Neural cell (in vitro differentiated cells): ENCODE data around the gene SBNO1.

Experiments used
- EP300 ChIP-seq: fragments of 450-650 bp; conservative IDR thresholded peaks from 2 replicates; pipeline ENCODE4 v1.6.1; 2014; ENCODE audit warnings: antibody characterized with exemption, mild to moderate bottlenecking, moderate library complexity; ENCODE audit not compliant: poor library complexity, severe bottlenecking
- EZH2 ChIP-seq: fragments of 200-600, 300-800 bp; shearing (Covaris generic), sonication (generic); IDR thresholded peaks from 2 replicates; pipeline ENCODE4 v1.6.1; 2014; ENCODE audit warnings: antibody characterized with exemption, low read length, borderline replicate concordance, mild to moderate bottlenecking; ENCODE audit not compliant: insufficient read depth, poor library complexity, severe bottlenecking
- POLR2AphosphoS5 ChIP-seq: IDR thresholded peaks from 2 replicates; pipeline ENCODE4 v1.6.1; 2012
- RAD21 ChIP-seq: fragments of 450-650 bp; conservative IDR thresholded peaks from 2 replicates; pipeline ENCODE4 v1.6.1; 2014; ENCODE audit warnings: antibody characterized with exemption, mild to moderate bottlenecking, moderate library complexity
- SMC3 ChIP-seq: fragments of 450-650 bp; conservative IDR thresholded peaks from 2 replicates; pipeline ENCODE4 v1.6.1; 2014; ENCODE audit warnings: antibody characterized with exemption, mild to moderate bottlenecking, moderate library complexity; ENCODE audit not compliant: poor library complexity
- TAF1 ChIP-seq: IDR thresholded peaks from 2 replicates; pipeline ENCODE4 v1.6.1; 2012; ENCODE audit warnings: low read depth
- TF ChIP-seq, protein P1 (sequence below): fragments of 450-650 bp; IDR thresholded peaks from 2 replicates; pipeline ENCODE4 v1.5.1; 2014; ENCODE audit warnings: antibody characterized with exemption, mild to moderate bottlenecking, moderate library complexity; ENCODE audit not compliant: poor library complexity, severe bottlenecking
- TF ChIP-seq, protein P2 (sequence below): IDR thresholded peaks from 2 replicates; pipeline ENCODE4 v1.6.1; 2012; ENCODE audit warnings: borderline replicate concordance

DNA sequence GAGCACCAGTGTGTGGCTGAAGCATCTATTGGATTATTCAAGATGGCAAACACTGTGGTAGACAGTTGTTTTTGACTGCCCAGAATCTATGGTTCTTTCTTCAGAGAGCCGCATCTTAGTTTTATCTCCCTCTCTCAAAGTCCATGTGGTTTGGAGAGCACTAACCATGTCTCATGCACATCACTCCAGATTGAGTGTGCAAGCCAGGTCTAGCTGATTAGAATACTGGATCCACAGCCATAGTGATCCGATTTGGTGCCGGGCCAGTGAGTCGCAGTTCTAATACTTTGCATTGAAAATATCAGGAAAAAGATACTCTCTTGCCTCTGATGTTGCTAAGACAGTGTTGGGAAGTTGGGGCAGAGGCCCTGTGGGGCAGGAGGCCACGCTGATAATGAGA lies 4.6 kb upstream of the SBNO1 start:
- TF ChIP-seq, protein P1, sequence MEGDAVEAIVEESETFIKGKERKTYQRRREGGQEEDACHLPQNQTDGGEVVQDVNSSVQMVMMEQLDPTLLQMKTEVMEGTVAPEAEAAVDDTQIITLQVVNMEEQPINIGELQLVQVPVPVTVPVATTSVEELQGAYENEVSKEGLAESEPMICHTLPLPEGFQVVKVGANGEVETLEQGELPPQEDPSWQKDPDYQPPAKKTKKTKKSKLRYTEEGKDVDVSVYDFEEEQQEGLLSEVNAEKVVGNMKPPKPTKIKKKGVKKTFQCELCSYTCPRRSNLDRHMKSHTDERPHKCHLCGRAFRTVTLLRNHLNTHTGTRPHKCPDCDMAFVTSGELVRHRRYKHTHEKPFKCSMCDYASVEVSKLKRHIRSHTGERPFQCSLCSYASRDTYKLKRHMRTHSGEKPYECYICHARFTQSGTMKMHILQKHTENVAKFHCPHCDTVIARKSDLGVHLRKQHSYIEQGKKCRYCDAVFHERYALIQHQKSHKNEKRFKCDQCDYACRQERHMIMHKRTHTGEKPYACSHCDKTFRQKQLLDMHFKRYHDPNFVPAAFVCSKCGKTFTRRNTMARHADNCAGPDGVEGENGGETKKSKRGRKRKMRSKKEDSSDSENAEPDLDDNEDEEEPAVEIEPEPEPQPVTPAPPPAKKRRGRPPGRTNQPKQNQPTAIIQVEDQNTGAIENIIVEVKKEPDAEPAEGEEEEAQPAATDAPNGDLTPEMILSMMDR = no peak
- TF ChIP-seq, protein P2, sequence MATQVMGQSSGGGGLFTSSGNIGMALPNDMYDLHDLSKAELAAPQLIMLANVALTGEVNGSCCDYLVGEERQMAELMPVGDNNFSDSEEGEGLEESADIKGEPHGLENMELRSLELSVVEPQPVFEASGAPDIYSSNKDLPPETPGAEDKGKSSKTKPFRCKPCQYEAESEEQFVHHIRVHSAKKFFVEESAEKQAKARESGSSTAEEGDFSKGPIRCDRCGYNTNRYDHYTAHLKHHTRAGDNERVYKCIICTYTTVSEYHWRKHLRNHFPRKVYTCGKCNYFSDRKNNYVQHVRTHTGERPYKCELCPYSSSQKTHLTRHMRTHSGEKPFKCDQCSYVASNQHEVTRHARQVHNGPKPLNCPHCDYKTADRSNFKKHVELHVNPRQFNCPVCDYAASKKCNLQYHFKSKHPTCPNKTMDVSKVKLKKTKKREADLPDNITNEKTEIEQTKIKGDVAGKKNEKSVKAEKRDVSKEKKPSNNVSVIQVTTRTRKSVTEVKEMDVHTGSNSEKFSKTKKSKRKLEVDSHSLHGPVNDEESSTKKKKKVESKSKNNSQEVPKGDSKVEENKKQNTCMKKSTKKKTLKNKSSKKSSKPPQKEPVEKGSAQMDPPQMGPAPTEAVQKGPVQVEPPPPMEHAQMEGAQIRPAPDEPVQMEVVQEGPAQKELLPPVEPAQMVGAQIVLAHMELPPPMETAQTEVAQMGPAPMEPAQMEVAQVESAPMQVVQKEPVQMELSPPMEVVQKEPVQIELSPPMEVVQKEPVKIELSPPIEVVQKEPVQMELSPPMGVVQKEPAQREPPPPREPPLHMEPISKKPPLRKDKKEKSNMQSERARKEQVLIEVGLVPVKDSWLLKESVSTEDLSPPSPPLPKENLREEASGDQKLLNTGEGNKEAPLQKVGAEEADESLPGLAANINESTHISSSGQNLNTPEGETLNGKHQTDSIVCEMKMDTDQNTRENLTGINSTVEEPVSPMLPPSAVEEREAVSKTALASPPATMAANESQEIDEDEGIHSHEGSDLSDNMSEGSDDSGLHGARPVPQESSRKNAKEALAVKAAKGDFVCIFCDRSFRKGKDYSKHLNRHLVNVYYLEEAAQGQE = no peak
- TF ChIP-seq EZH2 (no peak), POLR2AphosphoS5 (no peak), RAD21 (no peak), EP300 (no peak), SMC3 (no peak), TAF1 (no peak)
